ENCODE measurements around the gene EDN1. TPM values are rescaled to one million over a fixed set of nuclear protein-coding genes. Genes with fewer than 3 reads are reported as not detected.

Gene EDN1
- total and polyA plus RNA-seq, 9 of the 15 experiments (the other 6 are each of a cell fraction or from before 2014, with no cell fraction given) = 0.03 to 0.06 TPM; not detected in 7

DNA sequence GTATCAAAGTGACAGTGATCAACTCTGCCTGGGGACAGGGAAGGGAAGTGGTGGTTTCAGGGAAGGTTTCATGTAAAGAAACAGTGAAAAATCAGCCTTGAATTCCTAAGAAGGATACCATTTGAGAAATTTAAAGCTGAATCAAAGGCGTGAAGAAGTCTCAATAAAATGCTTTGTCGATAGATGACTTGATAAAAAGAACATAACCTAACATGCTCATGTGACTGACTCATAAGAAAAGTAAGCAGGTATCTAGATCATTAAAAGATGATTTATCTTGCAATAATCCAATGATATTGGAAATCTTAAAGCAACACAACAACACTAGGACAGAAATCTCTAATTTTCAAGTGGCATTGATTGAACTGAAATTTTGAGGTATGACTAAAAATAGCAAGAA is 14.3 kb downstream of the EDN1 start:
- H3K36me3 ChIP-seq (ENCODE audit: control insufficient read depth, insufficient read depth, low read length) = no peaks in the 10 kb centered on the region
- FAIRE-seq (no peak), ATAC-seq (no peak), DNase-seq (ENCODE audit: extremely low read depth in 1 of 4, low spot score in 3 of 4) (no peak)
- no peak overlapping the region for H3K4me3 ChIP-seq
- intact Hi-C loops (cut with micrococcal nuclease) (no loop called here), in situ Hi-C loops (cut with MboI) (no loop called here)
- BruUV-seq (replicated peaks) = no TSS peak
- 0% methylated on average over 2 of the region's 2 CpGs for WGBS (ENCODE audit: insufficient coverage, low coverage, missing lambda C conversion rate)
- H3K27ac ChIP-seq (ENCODE audit: extremely low read depth, low read depth, low read length) = no peak overlapping the region
- H3K79me2 ChIP-seq (ENCODE audit: control insufficient read depth, insufficient read depth, low read length) = no peaks in the 10 kb centered on the region
- H3K4me1 ChIP-seq (replicated peaks in 1 of 2; ENCODE audit: control insufficient read depth in 2 of 2, insufficient read depth in 2 of 2, low read length in 2 of 2) = no peaks in the 10 kb centered on the region
- H3K9me1 ChIP-seq (ENCODE audit: control insufficient read depth, insufficient read depth, low read length) = no peaks in the 10 kb centered on the region
- peaks cover 2 to 9% of the 10 kb centered on the region in 2 experiments; a peak in 2 of 5 replicates for H3K27me3 ChIP-seq (ENCODE audit: control insufficient read depth in 2 of 2, insufficient read depth in 2 of 2, low read length in 2 of 2)
- H3K9ac ChIP-seq (ENCODE audit: insufficient read depth in 1 of 2, low read depth in 2 of 2, low read length in 2 of 2) = no peak overlapping the region
- no peaks in the 10 kb centered on the region for H4K20me1 ChIP-seq (replicated peaks; ENCODE audit: control insufficient read depth, insufficient read depth, low read length)
- CTCF ChIA-PET (ENCODE audit: low intra/inter-chr PET ratio) = no interaction called here
- POLR2A ChIA-PET = interaction anchor here (0.8 kb wide), 1 partner anchor 10 kb away, joined by 4 read pairs; no protein-coding TSS in a partner anchor
- H3K9me3 ChIP-seq (replicated peaks; ENCODE audit: control insufficient read depth, insufficient read depth, low read depth, low read length) = no peaks in the 10 kb centered on the region
- TF ChIP-seq ZNF239 (CRISPR knock-in tag; IDR thresholded peaks at IDR 0.05) (no peak), HCFC1 (IDR thresholded peaks at IDR 0.05; ENCODE audit: low read depth, low read length) (no peak), ESRRB (CRISPR knock-in tag; IDR thresholded peaks at IDR 0.05; ENCODE audit: borderline replicate concordance) (no peak), ILK (tag; IDR thresholded peaks at IDR 0.05; ENCODE audit: borderline replicate concordance, low read depth) (no peak), POLR2AphosphoS2 (IDR thresholded peaks at IDR 0.05; ENCODE audit: low read length) (no peak), GATA2 (CRISPR knock-in tag; IDR thresholded peaks at IDR 0.05) (no peak), ZNF584 (CRISPR knock-in tag; IDR thresholded peaks at IDR 0.05; ENCODE audit: low read depth) (no peak), U2AF2 (optimal IDR thresholded peaks at IDR 0.05; ENCODE audit: low read depth, low read length) (no peak), PRMT5 (CRISPR knock-in tag; IDR thresholded peaks at IDR 0.05) (no peak), TAF1 (IDR thresholded peaks at IDR 0.05; ENCODE audit: control insufficient read depth, extremely low read depth, insufficient read depth, low read length, severe bottlenecking) (no peak), KAT2B (IDR thresholded peaks at IDR 0.05; ENCODE audit: low read depth, low read length) (no peak), STAT5B (CRISPR knock-in tag; IDR thresholded peaks at IDR 0.05) (no peak), FIP1L1 (IDR thresholded peaks at IDR 0.05; ENCODE audit: low read depth, low read length, poor library complexity, severe bottlenecking) (no peak), ATF7 (IDR thresholded peaks at IDR 0.05) (no peak)
- TF ChIP-seq, protein P1, sequence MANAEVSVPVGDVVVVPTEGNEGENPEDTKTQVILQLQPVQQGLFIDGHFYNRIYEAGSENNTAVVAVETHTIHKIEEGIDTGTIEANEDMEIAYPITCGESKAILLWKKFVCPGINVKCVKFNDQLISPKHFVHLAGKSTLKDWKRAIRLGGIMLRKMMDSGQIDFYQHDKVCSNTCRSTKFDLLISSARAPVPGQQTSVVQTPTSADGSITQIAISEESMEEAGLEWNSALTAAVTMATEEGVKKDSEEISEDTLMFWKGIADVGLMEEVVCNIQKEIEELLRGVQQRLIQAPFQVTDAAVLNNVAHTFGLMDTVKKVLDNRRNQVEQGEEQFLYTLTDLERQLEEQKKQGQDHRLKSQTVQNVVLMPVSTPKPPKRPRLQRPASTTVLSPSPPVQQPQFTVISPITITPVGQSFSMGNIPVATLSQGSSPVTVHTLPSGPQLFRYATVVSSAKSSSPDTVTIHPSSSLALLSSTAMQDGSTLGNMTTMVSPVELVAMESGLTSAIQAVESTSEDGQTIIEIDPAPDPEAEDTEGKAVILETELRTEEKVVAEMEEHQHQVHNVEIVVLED (CRISPR knock-in tag; IDR thresholded peaks at IDR 0.05) = no peak
- TF ChIP-seq, protein P2, sequence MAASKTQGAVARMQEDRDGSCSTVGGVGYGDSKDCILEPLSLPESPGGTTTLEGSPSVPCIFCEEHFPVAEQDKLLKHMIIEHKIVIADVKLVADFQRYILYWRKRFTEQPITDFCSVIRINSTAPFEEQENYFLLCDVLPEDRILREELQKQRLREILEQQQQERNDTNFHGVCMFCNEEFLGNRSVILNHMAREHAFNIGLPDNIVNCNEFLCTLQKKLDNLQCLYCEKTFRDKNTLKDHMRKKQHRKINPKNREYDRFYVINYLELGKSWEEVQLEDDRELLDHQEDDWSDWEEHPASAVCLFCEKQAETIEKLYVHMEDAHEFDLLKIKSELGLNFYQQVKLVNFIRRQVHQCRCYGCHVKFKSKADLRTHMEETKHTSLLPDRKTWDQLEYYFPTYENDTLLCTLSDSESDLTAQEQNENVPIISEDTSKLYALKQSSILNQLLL (CRISPR knock-in tag; IDR thresholded peaks at IDR 0.05; ENCODE audit: borderline replicate concordance) = no peak
- H2AFZ ChIP-seq (ENCODE audit: low read depth, low read length) = no peak overlapping the region
- no peak overlapping the region for H3K4me2 ChIP-seq (ENCODE audit: insufficient read depth, low read length)
